ENCODE data around the gene PLAC8.
"Not testable (repeated sequence)": the region's sequence is repeated elsewhere in the genome, so short reads cannot be mapped to it uniquely, and the experiment has no call there.

The PLAC8 gene

DNA sequence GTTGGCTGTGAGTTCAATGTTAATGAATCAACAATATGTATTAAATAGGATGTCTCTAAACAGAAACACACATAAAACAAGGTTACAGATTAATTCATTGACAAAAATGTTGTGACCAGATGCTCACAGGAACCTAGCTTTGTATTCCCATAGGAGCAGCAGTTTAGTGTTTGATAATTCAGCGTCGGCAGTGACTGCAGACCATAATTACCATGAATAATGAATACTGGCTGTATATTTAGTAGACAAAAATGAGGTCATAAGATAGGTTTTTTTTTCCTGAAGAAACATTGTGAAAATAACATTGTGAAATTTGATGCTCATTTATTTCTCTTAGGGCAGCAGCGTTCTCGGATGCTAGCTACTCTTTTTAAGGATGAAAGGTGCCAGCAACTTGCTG is 51.8 kb downstream of the PLAC8 start:
- no peak for DNase-seq

DNA sequence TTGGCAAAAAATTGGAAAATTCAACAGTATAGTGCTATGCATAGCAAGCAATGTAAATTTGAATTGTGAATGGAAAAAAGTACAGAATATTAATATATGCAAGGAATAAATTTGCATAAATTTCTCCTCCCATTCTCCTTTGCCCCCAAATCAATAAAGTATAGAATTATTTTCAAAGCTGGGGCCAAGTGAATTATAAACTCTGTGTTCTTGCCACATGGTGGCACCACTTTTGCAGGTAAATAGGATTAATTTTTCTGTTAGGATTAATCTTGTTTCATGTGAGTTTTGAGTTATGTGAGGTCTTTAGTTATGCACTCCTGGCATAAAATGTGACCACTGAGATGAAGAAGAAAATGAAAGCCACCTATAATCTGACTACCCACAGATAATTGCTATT is 59.6 kb downstream of the PLAC8 start:
- DNase-seq = no peak

DNA sequence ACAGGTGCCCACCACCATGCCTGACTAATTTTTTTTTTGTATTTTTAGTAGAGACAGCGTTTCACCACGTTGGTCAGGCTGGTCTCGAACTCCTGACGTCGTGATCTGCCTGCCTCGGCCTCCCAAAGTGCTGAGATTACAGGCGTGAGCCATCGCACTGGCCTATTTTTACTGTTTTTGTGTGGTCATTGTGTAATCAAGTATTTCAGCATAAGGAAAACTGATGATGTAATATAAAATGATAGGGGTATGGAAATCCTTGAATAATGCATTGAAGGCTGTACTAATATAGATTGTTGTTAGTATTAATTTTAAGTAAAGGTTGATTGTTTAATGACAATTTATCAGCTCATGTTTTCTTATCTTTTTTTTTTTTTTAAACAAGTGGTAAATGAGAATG is 65.7 kb downstream of the PLAC8 start:
- not testable (repeated sequence) for DNase-seq

DNA sequence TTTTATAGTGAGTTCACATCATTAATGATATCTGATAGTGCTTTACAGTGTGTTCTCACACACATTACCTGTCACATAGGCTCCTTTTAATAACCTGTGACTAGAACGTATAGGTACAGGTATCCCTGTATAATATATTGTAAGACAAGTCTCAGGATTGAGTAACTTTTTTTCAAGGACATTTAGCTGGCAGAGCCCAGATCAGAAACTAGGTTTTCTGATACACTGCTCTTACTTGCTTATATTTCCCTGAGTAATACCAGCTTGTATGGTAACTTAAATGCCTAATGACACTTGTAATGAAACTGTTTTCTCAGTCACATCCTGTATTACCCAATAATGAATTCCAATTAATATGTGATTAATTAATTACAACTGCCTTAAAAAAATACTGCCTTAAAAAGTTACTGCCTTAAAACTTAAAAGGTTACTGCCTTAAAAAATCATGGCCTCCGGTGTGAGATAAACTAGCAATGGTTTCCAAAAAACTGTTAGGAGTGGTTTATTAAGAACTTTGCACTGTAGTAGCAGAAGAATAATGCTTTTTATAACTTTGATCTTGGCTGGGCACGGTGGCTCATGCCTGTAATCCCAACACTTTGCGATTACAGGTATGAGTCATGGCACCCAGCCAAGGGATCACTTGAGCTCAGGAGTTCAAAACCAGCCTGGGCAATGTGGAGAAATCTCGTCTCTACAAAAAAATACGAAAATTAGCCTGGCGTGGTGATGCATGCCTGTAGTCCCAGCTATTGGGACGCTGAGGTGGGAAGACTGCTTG is 67.6 kb downstream of the PLAC8 start:
- no peak for DNase-seq

DNA sequence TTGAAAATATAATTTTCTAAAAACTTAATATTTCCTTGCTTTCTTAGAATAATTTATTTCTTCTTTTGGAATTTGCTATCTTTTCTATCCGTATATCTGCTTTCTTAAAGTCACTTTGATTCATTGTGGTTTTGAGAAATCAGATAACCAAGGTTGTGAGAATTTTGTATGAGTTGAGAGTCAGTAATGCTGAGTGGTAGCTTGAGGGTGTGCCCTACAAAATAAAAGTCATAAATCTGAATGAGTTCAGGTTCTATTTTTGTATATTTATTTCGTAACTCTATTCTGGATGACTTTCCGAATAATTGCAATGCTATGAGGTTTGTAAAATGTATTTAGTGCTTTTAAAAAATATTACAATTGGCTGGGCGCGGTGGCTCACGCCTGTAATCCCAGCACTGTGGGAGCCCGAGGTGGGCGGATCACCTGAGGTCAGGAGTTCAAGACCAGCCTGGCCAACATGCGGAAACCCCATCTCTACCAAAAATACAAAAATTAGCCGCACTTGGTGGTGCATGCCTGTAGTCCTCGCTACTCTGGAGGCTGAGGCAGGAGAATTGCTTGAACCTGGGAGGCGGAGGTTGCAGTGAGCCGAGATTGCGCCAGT is 70.6 kb downstream of the PLAC8 start:
- DNase-seq = no peak

DNA sequence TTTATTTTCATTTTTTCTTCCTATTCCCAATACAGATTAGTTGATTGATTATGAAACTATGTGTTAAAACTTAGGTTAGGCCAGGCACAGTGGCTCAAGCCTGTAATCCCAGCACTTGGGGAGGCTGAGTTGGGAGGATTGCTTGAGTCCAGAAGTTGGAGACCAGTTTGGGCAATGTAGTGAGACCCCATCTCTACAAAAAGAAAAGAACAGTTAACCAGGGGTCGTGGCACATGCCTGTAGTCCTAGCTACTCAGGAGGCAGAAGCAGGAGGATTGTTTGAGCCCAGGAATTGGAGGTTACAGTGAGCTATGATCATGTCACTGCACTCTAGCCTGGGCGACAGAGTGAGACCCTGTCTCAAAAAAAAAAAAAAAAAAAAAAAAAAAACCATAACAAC is 71.4 kb downstream of the PLAC8 start:
- DNase-seq = not testable (repeated sequence)

DNA sequence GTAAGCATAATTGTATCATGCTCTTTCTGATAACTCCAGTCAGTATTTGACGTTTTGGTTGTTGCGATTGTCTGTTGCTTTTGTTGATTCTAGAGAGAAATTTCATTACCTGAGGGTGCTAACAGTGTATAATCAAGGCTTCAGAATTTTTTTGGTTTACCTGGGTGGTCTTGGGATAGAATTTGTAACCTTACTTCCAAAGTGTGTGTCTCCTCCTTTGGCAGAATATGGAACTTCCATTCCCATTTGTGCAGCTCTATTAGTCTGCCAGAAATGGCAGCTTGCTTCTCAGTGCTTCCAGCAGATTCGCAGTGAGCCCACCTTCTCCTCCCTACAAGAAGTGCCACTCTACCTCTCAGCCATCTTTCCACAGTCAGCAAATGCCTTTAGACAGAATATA is 74.3 kb downstream of the PLAC8 start:
- DNase-seq = no peak

Measured in activated CD4-positive, alpha-beta T cell treated with anti-CD3 and anti-CD28 coated beads for 48 hours (primary cell).